HS-27A (cell line): ENCODE data around the gene P2RX1.

ENCODE experiments used
- DNase-seq: peaks from one replicate; pipeline ENCODE4 v3.0.0-alpha.2; 2012; ENCODE audit warnings: low read depth, missing footprints

Gene P2RX1

GRCh38 chr17:3905017-3905520, 11.2 kb downstream of the P2RX1 start:
- DNase-seq = no peak

GRCh38 chr17:3904501-3904900, 11.8 kb downstream of the P2RX1 start:
- DNase-seq = no peak

GRCh38 chr17:3903881-3904290, 12.4 kb downstream of the P2RX1 start:
- no peak for DNase-seq

- no peak for DNase-seq
Observed at GRCh38 chr17:3903051-3903825, 13.0 kb downstream of the P2RX1 start.

- no peak for DNase-seq
Observed at GRCh38 chr17:3900646-3901045, 15.6 kb downstream of the P2RX1 start.

GRCh38 chr17:3897731-3898130, 18.5 kb downstream of the P2RX1 start:
- DNase-seq = no peak

- no peak for DNase-seq
Observed at GRCh38 chr17:3896968-3897235, 19.4 kb downstream of the P2RX1 start.

GRCh38 chr17:3896108-3896967, 19.9 kb downstream of the P2RX1 start:
- no peak for DNase-seq

- no peak for DNase-seq
Observed at GRCh38 chr17:3895354-3895753, 20.9 kb downstream of the P2RX1 start.

- no peak for DNase-seq
Observed at GRCh38 chr17:3894911-3895343, 21.3 kb downstream of the P2RX1 start.

GRCh38 chr17:3894188-3894587, 22.1 kb downstream of the P2RX1 start:
- DNase-seq = no peak

GRCh38 chr17:3893720-3894116, 22.5 kb downstream of the P2RX1 start:
- DNase-seq = no peak

- DNase-seq = no peak
Observed at GRCh38 chr17:3893003-3893719, 23.1 kb downstream of the P2RX1 start, which contains the start of gene CAMKK1. CAMKK1 (minus strand) TSS chr17:3893053; CDS start chr17:3885687, 7,366 bp downstream.

- no peak for DNase-seq
Observed at GRCh38 chr17:3892095-3892998, 23.9 kb downstream of the P2RX1 start.

- DNase-seq = no peak
Observed at GRCh38 chr17:3891626-3892094, 24.6 kb downstream of the P2RX1 start.

GRCh38 chr17:3890878-3891219, 25.4 kb downstream of the P2RX1 start:
- no peak for DNase-seq

- DNase-seq = no peak
Observed at GRCh38 chr17:3890082-3890877, 26.0 kb downstream of the P2RX1 start.

- DNase-seq = no peak
Observed at GRCh38 chr17:3889325-3890012, 26.8 kb downstream of the P2RX1 start.

GRCh38 chr17:3888343-3889171, 27.7 kb downstream of the P2RX1 start:
- DNase-seq = no peak
